ENCODE data around the gene FITM1.

GRCh38 chr14:24143511-24143910, 13.1 kb downstream of the FITM1 start:
- TF ChIP-seq CTCF (IDR thresholded peaks at IDR 0.05) (no peak), POLR2A (IDR thresholded peaks at IDR 0.05) (no peak), POLR2AphosphoS5 (IDR thresholded peaks at IDR 0.05) (no peak)
